H1 (cell line): ENCODE results near the gene SH3D19. TPM values are rescaled to one million over a fixed set of nuclear protein-coding genes. Genes with fewer than 3 reads are reported as not detected.

Source experiments
- CTCF ChIA-PET: fragments of 300-600 bp; sonication (Branson Sonifier 250); formaldehyde crosslinking; loops from one replicate; lab custom pipeline; 2021; ENCODE audit not compliant: partially characterized antibody; lab: Charles Lee
- POLR2A ChIA-PET: fragments of 300-600 bp; sonication (Branson Sonifier 250); formaldehyde crosslinking; loops from one replicate; lab custom pipeline; 2021; ENCODE audit warnings: inconsistent platforms; ENCODE audit not compliant: partially characterized antibody; lab: Charles Lee
- DNase-seq, 2 experiments: peaks; one replicate each; pipeline versions ENCODE4 v3.0.0 to v3.0.0-alpha.2; 2010 to 2022; ENCODE audit warnings: low spot score in 2 of 2, low read depth in 1 of 2, mixed read lengths in 1 of 2
- FAIRE-seq: peaks from 2 replicates; lab custom pipeline; 2011; peaks lifted over from hg19 to GRCh38; lab: Jason Lieb, UNC
- H2AFZ ChIP-seq: 2 replicates; pipeline ENCODE4 v1.8.1; 2012; ENCODE audit warnings: low read length, inconsistent platforms
- H2AK5ac ChIP-seq: 2 replicates; pipeline ENCODE4 v1.6.1; 2013; ENCODE audit warnings: low read depth, low read length
- H2BK120ac ChIP-seq: replicated peaks from 2 replicates; pipeline ENCODE3; 2013; ENCODE audit warnings: low read depth, low read length, inconsistent platforms
- H2BK12ac ChIP-seq: 2 replicates; pipeline ENCODE4 v1.6.1; 2013; ENCODE audit warnings: low read depth, low read length
- H2BK15ac ChIP-seq: 2 replicates; pipeline ENCODE4 v1.6.1; 2013; ENCODE audit warnings: low read length
- H2BK20ac ChIP-seq: 2 replicates; pipeline ENCODE4 v1.6.1; 2013; ENCODE audit warnings: low read length
- H2BK5ac ChIP-seq: 2 replicates; pipeline ENCODE4 v1.6.1; 2013; ENCODE audit warnings: low read depth, low read length
- H3K14ac ChIP-seq: 2 replicates; pipeline ENCODE4 v1.6.1; 2013; ENCODE audit warnings: inconsistent platforms; ENCODE audit not compliant: insufficient read length
- H3K18ac ChIP-seq: 2 replicates; pipeline ENCODE4 v1.6.1; 2013; ENCODE audit warnings: low read length; ENCODE audit errors: extremely low read depth
- H3K23ac ChIP-seq: 2 replicates; pipeline ENCODE4 v1.6.1; 2013; ENCODE audit warnings: inconsistent platforms; ENCODE audit not compliant: insufficient read length
- H3K23me2 ChIP-seq: 2 replicates; pipeline ENCODE4 v1.6.1; 2013; ENCODE audit warnings: low read depth, low read length
- H3K27ac ChIP-seq: 2 replicates; pipeline ENCODE4 v1.6.1; 2011; ENCODE audit warnings: low read depth, low read length, inconsistent platforms
- H3K27me3 ChIP-seq, 4 experiments: replicated peaks in 1 of 4; 1 replicate in 1 of 4; 2 replicates in 3 of 4; pipeline versions ENCODE4 v1.6.1 to v1.8.1; 2011 to 2013; ENCODE audit warnings: low read length in 3 of 4, mild to moderate bottlenecking in 3 of 4, inconsistent platforms in 2 of 4, mixed read lengths in 2 of 4, moderate library complexity in 1 of 4; ENCODE audit not compliant: control insufficient read depth in 3 of 4, insufficient read depth in 3 of 4; ENCODE audit errors: extremely low read depth in 1 of 4
- H3K36me3 ChIP-seq, 4 experiments: 2 replicates each; pipeline versions ENCODE4 v1.6.1 to v1.8.1; 2011 to 2013; ENCODE audit warnings: mild to moderate bottlenecking in 4 of 4, low read length in 3 of 4, moderate library complexity in 2 of 4, control low read depth in 1 of 4, inconsistent platforms in 1 of 4; ENCODE audit not compliant: insufficient read depth in 4 of 4, control insufficient read depth in 2 of 4
- H3K4ac ChIP-seq: replicated peaks from 2 replicates; pipeline ENCODE3; 2013; ENCODE audit warnings: low read length, low read depth, mixed read lengths, inconsistent platforms; ENCODE audit not compliant: insufficient read length
- H3K4me1 ChIP-seq, 4 experiments: replicated peaks in 1 of 4; 1 replicate in 1 of 4; 2 replicates in 3 of 4; pipeline versions ENCODE4 v1.6.1 to v1.8.1; 2011 to 2013; ENCODE audit warnings: low read length in 3 of 4, inconsistent platforms in 2 of 4, mixed read lengths in 1 of 4; ENCODE audit not compliant: insufficient read depth in 4 of 4, control insufficient read depth in 3 of 4
- H3K4me2 ChIP-seq, 2 experiments: 2 replicates each; pipeline versions ENCODE4 v1.6.1 to v1.8.1; 2011 to 2013; ENCODE audit warnings: low read depth in 2 of 2, low read length in 2 of 2, control low read depth in 1 of 2, inconsistent platforms in 1 of 2, mild to moderate bottlenecking in 1 of 2; ENCODE audit not compliant: insufficient read depth in 1 of 2
- H3K4me3 ChIP-seq, 4 experiments: fragments of 200-600, 300-600 bp in 1 of 4; sonication (generic), shearing (Covaris generic), sonication (Bioruptor Twin) in 1 of 4; 2 replicates each; pipeline versions ENCODE4 v1.5.1 to v1.8.1; 2011 to 2016; ENCODE audit warnings: low read length in 4 of 4, low read depth in 3 of 4, control low read depth in 2 of 4, inconsistent platforms in 2 of 4, mild to moderate bottlenecking in 2 of 4, mixed read lengths in 1 of 4, moderate library complexity in 1 of 4; ENCODE audit not compliant: insufficient read depth in 2 of 4; ENCODE audit errors: extremely low read depth in 1 of 4
- H3K56ac ChIP-seq: replicated peaks from 2 replicates; pipeline ENCODE3; 2013; ENCODE audit warnings: low read depth, mild to moderate bottlenecking, mixed read lengths, low read length, inconsistent platforms; ENCODE audit not compliant: insufficient read length
- H3K79me1 ChIP-seq: 2 replicates; pipeline ENCODE4 v1.6.1; 2013; ENCODE audit warnings: low read depth, low read length, control low read depth
- H3K79me2 ChIP-seq, 2 experiments: 2 replicates each; pipeline versions ENCODE4 v1.6.1 to v1.8.1; 2012 to 2013; ENCODE audit warnings: low read length in 2 of 2, mild to moderate bottlenecking in 2 of 2, inconsistent platforms in 1 of 2; ENCODE audit not compliant: insufficient read depth in 2 of 2, control insufficient read depth in 1 of 2
- H3K9ac ChIP-seq, 4 experiments: replicated peaks in 1 of 4; 1 replicate in 1 of 4; 2 replicates in 3 of 4; pipeline versions ENCODE4 v1.6.1 to v1.8.1; 2011 to 2013; ENCODE audit warnings: low read depth in 3 of 4, low read length in 3 of 4, control low read depth in 2 of 4, mild to moderate bottlenecking in 2 of 4, moderate library complexity in 2 of 4, inconsistent platforms in 1 of 4; ENCODE audit errors: extremely low read depth in 1 of 4
- H3K9me3 ChIP-seq, 2 experiments: 2 replicates each; pipeline versions ENCODE4 v1.6.1 to v1.8.1; 2012 to 2013; ENCODE audit warnings: mild to moderate bottlenecking in 2 of 2, moderate library complexity in 2 of 2, control low read depth in 1 of 2, inconsistent platforms in 1 of 2, low read depth in 1 of 2, low read length in 1 of 2, mixed read lengths in 1 of 2; ENCODE audit not compliant: insufficient read depth in 2 of 2
- H4K20me1 ChIP-seq, 2 experiments: replicated peaks in 1 of 2; 2 replicates each; pipeline versions ENCODE3 to v1.8.1; 2011 to 2013; ENCODE audit warnings: inconsistent platforms in 2 of 2, low read length in 2 of 2, mild to moderate bottlenecking in 1 of 2; ENCODE audit not compliant: insufficient read depth in 2 of 2, control insufficient read depth in 1 of 2
- H4K5ac ChIP-seq: 2 replicates; pipeline ENCODE4 v1.6.1; 2013; ENCODE audit warnings: low read length, low read depth, mixed read lengths, inconsistent platforms; ENCODE audit not compliant: insufficient read length
- H4K8ac ChIP-seq: 2 replicates; pipeline ENCODE4 v1.8.0; 2013; ENCODE audit warnings: mild to moderate bottlenecking, moderate library complexity, low read length, inconsistent platforms; ENCODE audit not compliant: insufficient read depth; ENCODE audit errors: extremely low read depth
- H4K91ac ChIP-seq: replicated peaks from 2 replicates; pipeline ENCODE3; 2013; ENCODE audit warnings: low read length, mixed read lengths, inconsistent platforms; ENCODE audit not compliant: insufficient read length
- ASH2L ChIP-seq: fragments of 200-600, 300-600 bp; sonication (generic); IDR thresholded peaks from one replicate; pipeline ENCODE4 v1.7.1; 2017; ENCODE audit warnings: low read length
- BCL11A ChIP-seq, 2 experiments: IDR thresholded peaks; one replicate each; pipeline ENCODE4 v1.6.1; 2011; ENCODE audit warnings: low read depth in 2 of 2, low read length in 2 of 2, mild to moderate bottlenecking in 2 of 2
- CBX5 ChIP-seq: fragments of 300-800, 300-1000 bp; sonication (generic); IDR thresholded peaks from 2 replicates; pipeline ENCODE4 v1.7.1; 2016; ENCODE audit warnings: antibody characterized with exemption, low read length, low read depth
- CBX8 ChIP-seq: fragments of 300-800, 300-1000 bp; sonication (generic); IDR thresholded peaks from 2 replicates; pipeline ENCODE4 v1.7.1; 2016; ENCODE audit warnings: low read depth, low read length, borderline replicate concordance
- CEBPB ChIP-seq: IDR thresholded peaks from 2 replicates; pipeline ENCODE4 v1.6.1; 2012; ENCODE audit warnings: low read depth, low read length
- CTBP2 ChIP-seq: IDR thresholded peaks from 2 replicates; pipeline ENCODE4 v1.7.0; 2011; ENCODE audit warnings: borderline replicate concordance, mild to moderate bottlenecking, moderate library complexity, mixed read lengths, low read length; ENCODE audit not compliant: insufficient read depth, insufficient read length
- EP300 ChIP-seq, 2 experiments: IDR thresholded peaks; 1 replicate in 1 of 2; 2 replicates in 1 of 2; pipeline ENCODE4 v1.6.1; 2011 to 2012; ENCODE audit warnings: low read depth in 2 of 2, low read length in 2 of 2, mild to moderate bottlenecking in 2 of 2, borderline replicate concordance in 1 of 2, inconsistent platforms in 1 of 2, moderate library complexity in 1 of 2
- HDAC6 ChIP-seq: IDR thresholded peaks from one replicate; pipeline ENCODE4 v1.7.1; 2012; ENCODE audit warnings: low read depth, mild to moderate bottlenecking, inconsistent platforms, low read length, moderate library complexity
- KDM1A ChIP-seq: fragments of 200-600, 300-600 bp; sonication (generic); IDR thresholded peaks from 2 replicates; pipeline ENCODE4 v1.7.1; 2016; ENCODE audit warnings: mild to moderate bottlenecking, low read length, borderline replicate concordance
- KDM5A ChIP-seq: fragments of 200-600 bp; IDR thresholded peaks from 2 replicates; pipeline ENCODE4 v1.7.1; 2012; ENCODE audit warnings: mild to moderate bottlenecking, low read length, inconsistent platforms, mixed read lengths
- POLR2AphosphoS5 ChIP-seq: IDR thresholded peaks from 2 replicates; pipeline ENCODE4 v1.6.1; 2011; ENCODE audit warnings: low read depth, low read length
- SIN3A ChIP-seq, 2 experiments: IDR thresholded peaks in 1 of 2; conservative IDR thresholded peaks in 1 of 2; 2 replicates each; pipeline ENCODE4 v1.6.1; 2011 to 2012; ENCODE audit warnings: low read length in 2 of 2, improper control_type of control experiment in 1 of 2, low read depth in 1 of 2, mild to moderate bottlenecking in 1 of 2
- SP2 ChIP-seq: IDR thresholded peaks from 2 replicates; pipeline ENCODE4 v1.6.1; 2012; ENCODE audit warnings: mild to moderate bottlenecking, low read length, inconsistent platforms
- SRF ChIP-seq: IDR thresholded peaks from 2 replicates; pipeline ENCODE4 v1.6.1; 2011; ENCODE audit warnings: mild to moderate bottlenecking, low read depth, low read length, moderate library complexity
- YY1 ChIP-seq: IDR thresholded peaks from 2 replicates; pipeline ENCODE4 v1.6.1; 2011; ENCODE audit warnings: low read depth, mild to moderate bottlenecking, low read length
- WGBS, 2 experiments: shearing (Covaris generic) in 1 of 2; methylation state at CpG; one replicate each; pipeline versions ENCODE4 v1.1.6 to v1.1.7; 2013 to 2015; ENCODE audit warnings: low lambda C conversion rate in 2 of 2, mixed read lengths in 2 of 2, inconsistent platforms in 1 of 2, low coverage in 1 of 2, missing lambda C conversion rate in 1 of 2; ENCODE audit not compliant: insufficient replicate concordance in 2 of 2, insufficient coverage in 1 of 2, insufficient read length in 1 of 2; ENCODE audit errors: extremely low coverage in 1 of 2, missing lambda C conversion rate in 1 of 2; 5-methylcytosine and 5-hydroxymethylcytosine counted together
- polyA plus RNA-seq, 7 experiments: library from polyadenylated mRNA; depleted of rRNA in 3 of 7; stranded (reverse) in 5 of 7; unstranded in 2 of 7; fragments of >200 nt in 5 of 7; fragments of 200-250 nt in 2 of 7; gene quantifications; 1 replicate in 5 of 7; 2 replicates in 1 of 7; 4 replicates in 1 of 7; pipeline versions ENCODE4 v1.2.1 to v1.2.3, GENCODE V29; 2011 to 2013; ENCODE audit warnings: missing spikeins in 2 of 7, mixed read lengths in 2 of 7
- total RNA-seq: library from RNA; stranded (reverse); fragmentation: NEBNext Ultra II Directional; extraction: Animal tissue kit (Norgen Biotek cat#: 25700); gene quantifications from 2 replicates; pipeline ENCODE4 v1.2.1, GENCODE V29; 2021

The SH3D19 gene
- total and polyA plus RNA-seq, 2 of the 8 experiments (the other 6 are each of a cell fraction or from before 2014, with no cell fraction given): 11.7 to 51.3 TPM

GRCh38 chr4:151114338-151114737 is 211.1 kb downstream of the SH3D19 start:
- DNase-seq (no peak), FAIRE-seq (no peak)
- H4K20me1 ChIP-seq: peaks cover 0 to 4% of the 10 kb centered on the region in 2 experiments
- H2BK20ac ChIP-seq: no peak overlapping the region
- H3K27ac ChIP-seq: no peak overlapping the region
- POLR2A ChIA-PET: interaction anchor here (6.6 kb wide), 1 partner anchor 11 kb away, joined by 145 read pairs; the partner anchor contains the start of gene RPS3A
- H3K27me3 ChIP-seq: no peaks in the 10 kb centered on the region
- no peaks in the 10 kb centered on the region for H3K79me1 ChIP-seq
- no peak overlapping the region for H3K4me2 ChIP-seq
- CTCF ChIA-PET: interaction anchor here (0.6 to 2.6 kb wide), 4 partner anchors 14 to 455 kb away, joined by 3 to 9 read pairs (median 4); partner anchors contain the start of genes PRSS48 and RPS3A
- no peak overlapping the region for H2BK5ac ChIP-seq
- H3K79me2 ChIP-seq: no peaks in the 10 kb centered on the region
- no peak overlapping the region for H4K8ac ChIP-seq
- no peaks in the 10 kb centered on the region for H3K9me3 ChIP-seq
- H3K14ac ChIP-seq: no peak overlapping the region
- H3K56ac ChIP-seq: no peak overlapping the region
- no peak overlapping the region for H3K9ac ChIP-seq
- no peak overlapping the region for H4K5ac ChIP-seq
- H2BK12ac ChIP-seq: no peak overlapping the region
- no peak overlapping the region for H3K4me3 ChIP-seq
- H3K23me2 ChIP-seq: no peaks in the 10 kb centered on the region; the same call in 1 of the 2 replicates
- no peak overlapping the region for H2AFZ ChIP-seq
- no peak overlapping the region for H4K91ac ChIP-seq
- no peak overlapping the region for H2AK5ac ChIP-seq
- no peak overlapping the region for H3K23ac ChIP-seq
- no peaks in the 10 kb centered on the region for H3K4me1 ChIP-seq
- no peak overlapping the region for H2BK120ac ChIP-seq
- no peak overlapping the region for H3K4ac ChIP-seq
- H3K18ac ChIP-seq: no peak overlapping the region
- WGBS, 2 experiments: 91% methylated on average over 3 of the region's 3 CpGs; no CpG with 5 or more reads in 1 of the 2 experiments
- peaks cover 0 to 7% (median 2%) of the 10 kb centered on the region in 4 experiments; a peak in 3 of 8 replicates for H3K36me3 ChIP-seq
- H2BK15ac ChIP-seq: no peak overlapping the region
- TF ChIP-seq KDM1A (no peak), KDM5A (no peak), CTBP2 (no peak), BCL11A (IDR thresholded peaks at IDR 0.05; ENCODE audit: low read depth in 2 of 2, low read length in 2 of 2) (no peak), CEBPB (no peak), SIN3A (conservative IDR thresholded peaks at IDR 0.05 in 1 of 2, IDR thresholded peaks at IDR 0.05 in 1 of 2; ENCODE audit: low read depth in 1 of 2, low read length in 2 of 2) (no peak), CBX5 (no peak), HDAC6 (no peak), CBX8 (no peak), SRF (no peak), ASH2L (no peak), SP2 (no peak), EP300 (IDR thresholded peaks at IDR 0.05; ENCODE audit: borderline replicate concordance in 1 of 2, low read depth in 2 of 2, low read length in 2 of 2) (no peak), YY1 (no peak), POLR2AphosphoS5 (no peak)
